ENCODE results near the gene GJB6. TPM values are rescaled to one million over a fixed set of nuclear protein-coding genes. Genes with fewer than 3 reads are reported as not detected.

Gene GJB6
- not detected in 2 replicates for total RNA-seq

DNA sequence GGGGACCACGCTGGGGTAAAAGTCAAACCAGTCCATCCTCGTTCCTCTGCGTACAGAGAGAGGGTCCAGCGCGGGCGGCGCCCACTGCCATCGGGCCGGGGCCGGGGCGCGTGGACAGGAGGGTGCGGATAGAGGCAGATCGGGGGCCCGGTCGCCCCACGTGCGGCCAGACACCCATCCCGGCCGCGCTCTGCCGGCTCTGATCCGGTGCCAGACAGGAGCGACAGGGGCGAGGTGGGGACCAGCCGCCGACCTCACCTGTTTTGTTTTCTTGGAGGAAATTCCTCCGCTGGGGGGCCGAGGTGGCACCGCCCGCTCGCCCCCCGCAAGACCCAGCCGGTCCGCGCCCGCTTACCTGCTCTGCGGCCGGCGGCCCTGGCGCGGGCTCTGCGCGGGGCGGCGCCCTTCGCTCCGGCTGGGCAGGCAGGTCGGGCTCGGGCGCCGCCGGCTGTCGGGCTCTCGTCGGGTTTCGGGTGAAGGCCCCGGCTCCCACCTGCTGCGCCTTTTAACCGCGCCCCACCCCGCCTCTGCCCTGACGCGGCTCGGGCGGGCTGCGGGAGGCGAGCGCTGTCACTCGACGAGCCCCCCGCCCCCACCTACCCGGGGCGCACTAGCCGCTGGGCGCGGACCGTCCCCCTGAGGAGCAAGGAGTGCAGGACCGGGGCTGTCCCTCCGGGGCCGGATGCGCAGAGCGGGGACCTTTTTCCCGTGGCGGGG is at the start of gene GJB6:
TSS of gene GJB6 (minus strand) at position 481 of the 717 bp plus-strand sequence. CDS start 8,839 bp downstream, outside the sequence.

DNA sequence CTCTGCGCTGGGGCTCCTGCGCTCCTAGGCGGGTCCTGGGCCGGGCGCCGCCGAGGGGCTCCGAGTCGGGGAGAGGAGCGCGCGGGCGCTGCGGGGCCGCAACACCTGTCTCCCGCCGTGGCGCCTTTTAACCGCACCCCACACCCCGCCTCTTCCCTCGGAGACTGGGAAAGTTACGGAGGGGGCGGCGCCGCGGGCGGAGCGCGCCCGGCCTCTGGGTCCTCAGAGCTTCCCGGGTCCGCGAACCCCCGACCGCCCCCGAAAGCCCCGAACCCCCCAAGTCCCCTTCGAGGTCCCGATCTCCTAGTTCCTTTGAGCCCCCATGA is 39.3 kb downstream of the GJB6 start, which contains the start of gene GJB2:
TSS of gene GJB2 (minus strand) at position 103 of the 326 bp plus-strand sequence. CDS start 3,357 bp downstream, outside the sequence.

Other genes starting within 250 kb of the GJB6 start
- gene GJA3, start 71.3 kb downstream of the GJB6 start, total RNA-seq = under 0.01 TPM in 1 of 2 replicates, not detected in the other
- not detected in 2 replicates for gene GJB2, start 39.4 kb downstream of the GJB6 start, total RNA-seq